ENCODE results near the gene PARP6. TPM values are rescaled to one million over a fixed set of nuclear protein-coding genes. Genes with fewer than 3 reads are reported as not detected.

PARP6 gene
- total and polyA plus RNA-seq, 4 donors: 4.3 to 15.3 (median 9.3) TPM

GRCh38 chr15:72217216-72217615 lies 55.1 kb downstream of the PARP6 start:
- Histone ChIP-seq H3K9me3 (ENCODE audit: control insufficient read depth in 4 of 4, low read length in 3 of 4) (no peaks in the 10 kb centered on the region), H3K27me3 (ENCODE audit: control insufficient read depth in 4 of 4, insufficient read depth in 4 of 4, low read length in 3 of 4) (no peaks in the 10 kb centered on the region), H3K9ac (ENCODE audit: low read depth in 1 of 2, low read length in 2 of 2) (no peak overlapping the region), H3K27ac (ENCODE audit: low read depth in 1 of 2, low read length in 2 of 2) (no peak overlapping the region), H3K4me1 (ENCODE audit: control insufficient read depth in 4 of 4, insufficient read depth in 4 of 4, low read length in 3 of 4) (no peaks in the 10 kb centered on the region), H3K36me3 (ENCODE audit: control insufficient read depth in 4 of 4, insufficient read depth in 3 of 4, low read depth in 1 of 4, low read length in 3 of 4) (peaks cover 3 to 7% (median 5%) of the 10 kb centered on the region in 4 donors), H3K4me3 (ENCODE audit: low read depth in 1 of 3, low read length in 3 of 3) (no peak overlapping the region)
- DNase-seq (ENCODE audit: low spot score): no peak
- WGBS: 92% methylated on average over 4 of the region's 4 CpGs
- no peak for TF ChIP-seq ATF3 (IDR thresholded peaks at IDR 0.05)
- no peak for TF ChIP-seq CTCF (IDR thresholded peaks at IDR 0.05; ENCODE audit: low read depth, low read length, missing input control)
- TF ChIP-seq TAF1 (conservative IDR thresholded peaks at IDR 0.05): no peak
- no peak for TF ChIP-seq NR2F2 (IDR thresholded peaks at IDR 0.05)
- TF ChIP-seq REST (IDR thresholded peaks at IDR 0.05): no peak
- no peak for TF ChIP-seq RXRA (IDR thresholded peaks at IDR 0.05)
- no peak for TF ChIP-seq RAD21 (IDR thresholded peaks at IDR 0.05)
- TF ChIP-seq FOXA1 (IDR thresholded peaks at IDR 0.05): no peak
- no peak for TF ChIP-seq HNF4A (conservative IDR thresholded peaks at IDR 0.05)
- TF ChIP-seq SP1 (IDR thresholded peaks at IDR 0.05): no peak
- TF ChIP-seq JUND (IDR thresholded peaks at IDR 0.05): no peak
- no peak for TF ChIP-seq HNF4G (IDR thresholded peaks at IDR 0.05)
- no peak for TF ChIP-seq YY1 (IDR thresholded peaks at IDR 0.05)
- no peak for TF ChIP-seq FOXA2 (IDR thresholded peaks at IDR 0.05)
- TF ChIP-seq MAX (IDR thresholded peaks at IDR 0.05): no peak
- no peak for TF ChIP-seq EGR1 (IDR thresholded peaks at IDR 0.05; ENCODE audit: low read depth in 2 of 2)
- no peak for TF ChIP-seq ZBTB33 (IDR thresholded peaks at IDR 0.05)
- TF ChIP-seq GABPA (IDR thresholded peaks at IDR 0.05 in 1 of 2, conservative IDR thresholded peaks at IDR 0.05 in 1 of 2): no peak

All from liver (tissue), 9 donors.